HG02938 (cell line): Measurements from ENCODE around the gene MAN1C1.

Source experiments
- ATAC-seq: cut with Tn5 transposase; IDR thresholded peaks from one replicate; pipeline ENCODE4 v1.9.1; 2021; ENCODE audit warnings: mild to moderate bottlenecking, moderate library complexity; ENCODE audit not compliant: unreplicated experiment

MAN1C1 gene

DNA sequence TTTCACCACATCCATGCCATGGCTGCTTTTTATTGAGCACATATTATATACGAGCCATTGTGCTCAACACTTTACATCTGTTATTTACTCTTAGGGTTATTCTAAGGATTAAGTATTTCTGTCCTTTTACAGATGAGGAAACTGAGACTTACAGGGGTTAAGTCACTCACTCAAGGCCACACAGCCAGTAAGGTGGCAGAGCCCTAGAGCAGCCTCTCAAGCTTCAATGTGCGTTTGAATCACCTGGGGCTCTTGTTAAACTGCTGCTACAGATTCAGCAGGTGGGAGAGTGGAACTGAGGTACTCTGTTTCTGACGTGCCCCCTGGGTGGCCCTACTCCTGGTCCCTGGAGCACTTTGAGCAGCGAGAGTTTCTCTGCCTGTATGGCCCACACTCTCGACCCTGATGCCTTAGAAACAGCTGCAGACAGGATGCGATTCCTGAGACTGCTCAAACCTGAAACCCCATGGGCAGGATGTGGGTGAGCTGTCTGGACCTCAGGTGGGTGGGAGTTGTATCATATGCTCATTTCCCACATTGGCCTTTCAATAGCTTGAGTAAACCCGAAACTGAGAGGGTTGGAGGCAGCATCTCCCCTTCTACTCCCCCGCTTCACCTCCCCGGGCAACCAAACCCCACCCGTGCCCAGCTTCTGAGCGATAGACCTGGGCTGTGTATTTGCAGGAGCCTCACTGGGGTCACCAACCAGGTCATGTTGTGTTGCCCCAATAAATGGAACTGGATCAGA, 59.3 kb downstream of the MAN1C1 start:
- ATAC-seq = peak; percentile 94

DNA sequence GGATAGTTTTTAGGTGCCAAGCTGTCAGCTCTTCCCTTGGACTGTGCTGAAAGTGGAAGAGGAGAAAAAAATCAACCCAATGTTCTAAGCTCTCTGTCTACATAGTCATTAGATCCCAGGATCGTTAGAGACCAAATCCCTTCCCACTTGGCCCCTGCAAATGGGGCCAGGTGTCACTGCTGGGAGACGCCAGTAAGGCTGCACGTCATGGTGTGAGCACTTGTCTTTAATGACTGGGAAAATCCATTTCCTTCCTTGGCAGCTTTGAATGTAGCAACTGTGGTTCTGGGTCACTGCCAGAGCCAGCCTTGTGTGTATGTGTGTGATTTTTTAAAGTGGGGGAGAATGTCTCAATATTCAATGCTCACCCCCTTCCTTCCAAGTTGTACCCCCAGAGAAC, 59.9 kb downstream of the MAN1C1 start:
- ATAC-seq = peak; percentile 13

DNA sequence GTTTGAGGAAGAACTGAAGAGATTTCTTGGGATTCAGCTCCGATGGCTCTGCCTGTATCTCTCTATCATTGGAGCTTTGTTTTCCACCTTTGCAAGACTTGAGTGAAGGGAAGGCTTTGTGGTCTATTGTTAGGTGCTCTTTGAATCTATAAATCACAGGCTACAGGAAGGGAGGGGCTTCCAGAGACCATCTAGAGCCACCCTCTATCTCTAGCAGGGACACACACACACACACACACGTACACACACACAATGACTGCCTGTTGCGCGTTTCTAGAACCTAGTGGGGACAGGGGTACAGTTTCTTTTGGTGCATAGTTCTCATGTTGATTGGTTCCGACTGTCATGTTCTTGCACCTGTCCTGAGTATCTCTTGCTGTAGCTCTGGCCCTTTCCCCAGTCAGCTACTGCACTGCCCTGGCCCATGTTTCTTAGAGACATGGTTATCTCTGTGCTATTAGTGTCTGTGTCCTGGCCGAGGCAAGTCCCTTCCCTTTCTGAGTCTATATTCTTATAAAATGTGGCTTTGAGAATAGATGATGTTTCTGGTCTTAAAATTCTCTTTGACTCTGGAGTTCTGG, 60.7 kb downstream of the MAN1C1 start:
- no peak for ATAC-seq

DNA sequence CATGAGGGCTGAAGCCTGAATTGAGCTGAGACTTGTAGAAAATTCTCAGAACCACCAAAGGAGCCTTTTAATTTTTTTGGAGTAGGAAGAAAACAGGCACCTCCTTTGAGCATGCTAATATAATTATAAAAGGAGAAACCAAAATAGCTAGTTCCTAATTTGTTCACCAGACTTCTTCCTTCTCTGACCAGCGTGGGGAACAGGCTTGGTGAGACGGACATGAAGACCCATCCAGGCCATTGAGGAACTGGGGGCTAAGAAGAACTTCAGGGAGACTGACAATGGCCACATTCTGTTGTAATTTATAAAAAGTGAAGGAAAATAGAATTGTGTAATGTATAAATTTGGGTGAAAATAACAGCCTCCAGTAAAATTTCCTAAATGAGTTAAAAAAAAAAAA, 62.6 kb downstream of the MAN1C1 start:
- no peak for ATAC-seq

DNA sequence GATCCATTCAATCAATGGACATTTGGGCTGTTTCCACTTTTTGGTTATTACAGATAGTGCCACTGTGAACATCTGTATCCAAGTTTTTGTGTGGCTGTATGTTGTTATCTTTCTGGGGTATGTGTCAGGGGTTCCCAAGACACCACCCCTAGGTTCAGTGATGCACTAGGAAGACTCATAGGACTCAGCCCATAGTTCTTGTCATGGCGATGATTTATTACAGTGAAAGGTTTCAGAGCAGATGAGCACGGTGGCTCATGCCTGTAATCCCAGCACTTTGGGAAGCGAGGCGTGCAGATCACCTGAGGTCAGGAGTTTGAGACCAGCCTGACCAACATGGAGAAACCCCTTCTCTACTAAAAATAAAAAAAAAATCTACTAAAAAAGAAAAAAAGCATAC, 64.1 kb downstream of the MAN1C1 start:
- no peak for ATAC-seq

DNA sequence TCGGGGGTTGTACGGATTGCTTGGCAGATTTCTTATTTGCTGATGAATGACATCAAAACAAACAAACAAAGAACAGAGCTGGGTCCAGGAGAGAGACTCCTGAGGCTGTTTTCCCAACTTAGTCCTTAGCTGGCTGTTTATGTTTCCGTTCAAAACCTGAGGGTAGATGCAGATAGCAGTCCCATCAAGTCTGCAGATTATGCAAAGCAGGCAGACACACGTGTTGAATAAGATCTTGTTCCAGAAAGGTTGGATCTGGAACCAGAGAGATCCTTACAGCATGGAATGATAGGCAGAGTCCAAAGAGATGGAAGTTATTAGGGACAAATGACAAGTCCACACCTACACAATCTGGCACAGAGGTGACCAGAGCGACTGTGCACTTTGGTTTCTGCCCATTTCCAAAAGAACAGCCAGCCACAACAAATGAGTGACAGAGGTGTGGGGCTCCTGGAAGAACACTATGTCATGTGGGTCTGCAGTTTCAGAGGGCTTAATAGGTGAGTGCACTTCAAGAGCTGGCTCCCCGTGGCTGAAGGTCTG, 65.5 kb downstream of the MAN1C1 start:
- no peak for ATAC-seq

DNA sequence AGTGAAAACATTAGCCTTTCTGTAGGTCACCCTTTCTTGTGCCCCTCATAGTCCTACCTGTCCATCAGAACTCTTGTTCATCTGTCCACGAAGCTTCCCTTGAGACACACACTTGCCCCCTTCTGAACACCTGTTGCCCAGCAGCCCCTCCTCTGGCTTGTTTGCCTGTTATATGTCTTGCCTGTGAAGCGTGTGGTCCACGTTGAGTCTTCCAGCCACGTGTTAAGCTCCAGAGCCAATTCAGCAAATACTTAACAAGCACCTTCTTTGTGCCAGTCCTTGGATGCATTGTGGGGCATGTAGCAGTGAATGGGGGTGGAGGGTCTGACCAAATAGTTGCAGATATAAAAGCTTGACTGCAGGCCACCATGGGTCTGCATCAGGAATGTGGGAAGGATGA, 66.6 kb downstream of the MAN1C1 start:
- ATAC-seq = no peak

DNA sequence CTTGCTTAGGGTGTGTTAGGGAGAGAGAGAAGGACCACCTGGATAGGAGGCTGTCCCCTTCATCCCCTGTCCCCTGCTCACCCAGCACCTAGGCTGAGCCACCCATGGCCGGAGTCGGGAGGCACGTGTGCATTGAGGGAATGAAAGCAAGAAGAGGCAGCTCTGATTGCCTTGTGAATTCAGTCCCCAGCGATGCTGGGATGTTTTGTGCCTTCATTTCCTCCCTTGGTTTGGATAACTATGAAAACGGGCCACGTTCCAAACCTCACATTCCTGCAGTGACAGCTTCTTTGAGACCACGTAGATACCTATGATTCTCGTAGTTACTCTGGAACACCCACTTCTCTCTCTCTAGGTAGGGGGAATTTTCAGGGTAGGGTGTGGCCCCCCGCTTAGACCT, 67.1 kb downstream of the MAN1C1 start:
- no peak for ATAC-seq

DNA sequence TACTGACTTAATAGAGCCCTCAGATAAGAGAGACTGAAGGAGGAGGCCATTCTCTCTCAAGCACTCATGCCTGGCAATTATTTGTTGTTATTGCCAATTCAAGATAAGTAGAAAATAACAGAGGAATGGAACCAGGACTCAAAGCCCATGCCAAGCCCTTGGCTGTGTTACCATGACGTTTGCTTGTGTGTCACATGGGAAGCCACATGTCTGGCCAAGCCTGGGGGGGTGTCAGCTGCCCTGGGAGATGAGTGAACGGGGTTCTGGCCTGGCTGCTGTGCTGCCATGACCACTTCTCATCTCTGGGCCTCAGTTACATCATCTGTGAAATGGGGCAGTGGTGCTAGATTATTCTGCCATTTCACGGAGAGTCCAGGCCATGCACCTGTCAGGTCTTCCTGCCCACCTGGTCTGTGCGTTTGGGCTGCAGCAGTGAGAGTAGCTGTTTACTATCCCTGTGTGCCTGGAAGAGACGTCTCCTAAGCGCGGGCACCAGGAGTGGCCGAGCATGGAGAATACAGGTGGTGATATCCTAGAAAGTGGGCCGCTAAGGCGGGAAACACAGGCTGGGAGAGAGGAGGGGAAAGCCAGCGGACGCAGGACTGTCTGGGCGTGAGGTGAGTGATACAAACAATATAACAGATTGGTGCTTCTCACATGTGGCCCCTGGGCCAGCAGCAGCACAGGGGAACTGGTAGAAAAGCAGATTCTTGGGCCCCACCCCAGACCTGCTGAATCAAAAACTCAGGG, 67.8 kb downstream of the MAN1C1 start:
- no peak for ATAC-seq

DNA sequence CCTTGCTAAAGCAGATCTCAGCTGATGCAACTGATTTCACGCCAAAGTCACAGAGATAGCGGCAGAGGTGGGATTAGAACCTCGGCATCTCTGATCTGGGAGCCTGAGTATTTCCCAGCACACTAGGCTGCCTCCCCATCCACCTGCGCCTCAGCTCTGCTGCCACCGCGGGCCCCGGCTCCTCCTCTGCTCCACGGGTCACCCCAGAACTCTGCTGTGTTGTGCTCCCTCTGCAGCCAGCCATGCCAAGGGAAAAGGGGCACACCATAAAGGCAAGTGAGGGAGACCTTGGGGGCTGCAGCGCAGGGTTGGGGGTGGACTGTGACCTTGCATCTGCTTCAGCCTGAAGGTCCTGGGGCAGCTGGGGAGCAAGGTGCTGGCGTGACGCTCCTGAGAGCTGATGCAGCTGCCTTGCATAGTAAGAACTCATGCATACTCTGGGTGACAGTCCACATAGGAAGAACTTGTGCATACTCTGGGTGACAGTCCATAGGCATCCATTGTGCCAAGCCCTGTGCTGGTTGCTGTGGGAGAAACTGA, 68.7 kb downstream of the MAN1C1 start:
- no peak for ATAC-seq

DNA sequence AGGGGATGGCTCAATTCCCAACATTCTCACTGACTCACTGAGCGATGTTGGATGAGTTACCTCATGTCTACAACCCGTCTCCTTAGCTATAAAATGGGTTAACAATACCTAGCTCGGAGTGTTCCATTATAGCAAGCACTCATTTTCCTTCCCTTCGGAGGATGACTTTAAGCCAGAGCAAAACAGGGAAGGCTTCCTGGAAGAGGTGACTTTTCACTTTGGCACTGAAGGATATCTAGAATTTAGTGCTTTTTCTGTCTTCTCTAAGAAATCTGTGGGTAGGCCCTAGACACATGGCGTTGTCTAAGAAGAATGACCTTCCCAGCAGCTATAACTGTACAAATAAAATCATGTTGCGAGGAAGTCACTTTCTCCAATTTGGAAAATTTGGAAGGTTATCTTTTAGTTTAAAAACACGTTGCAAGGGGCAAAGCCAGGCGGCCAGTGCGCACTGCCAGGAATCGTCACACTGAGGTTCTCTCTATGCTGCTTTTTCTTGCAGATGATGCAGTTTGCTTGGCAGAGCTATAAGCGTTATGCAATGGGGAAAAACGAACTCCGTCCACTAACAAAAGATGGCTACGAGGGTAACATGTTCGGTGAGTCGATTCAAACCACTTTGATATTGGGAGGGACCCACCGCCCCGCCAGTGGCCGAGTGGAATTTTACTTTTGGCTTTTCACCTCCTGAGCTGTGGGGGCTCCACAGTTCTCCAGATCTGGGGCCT, 69.5 kb downstream of the MAN1C1 start:
- ATAC-seq = no peak

DNA sequence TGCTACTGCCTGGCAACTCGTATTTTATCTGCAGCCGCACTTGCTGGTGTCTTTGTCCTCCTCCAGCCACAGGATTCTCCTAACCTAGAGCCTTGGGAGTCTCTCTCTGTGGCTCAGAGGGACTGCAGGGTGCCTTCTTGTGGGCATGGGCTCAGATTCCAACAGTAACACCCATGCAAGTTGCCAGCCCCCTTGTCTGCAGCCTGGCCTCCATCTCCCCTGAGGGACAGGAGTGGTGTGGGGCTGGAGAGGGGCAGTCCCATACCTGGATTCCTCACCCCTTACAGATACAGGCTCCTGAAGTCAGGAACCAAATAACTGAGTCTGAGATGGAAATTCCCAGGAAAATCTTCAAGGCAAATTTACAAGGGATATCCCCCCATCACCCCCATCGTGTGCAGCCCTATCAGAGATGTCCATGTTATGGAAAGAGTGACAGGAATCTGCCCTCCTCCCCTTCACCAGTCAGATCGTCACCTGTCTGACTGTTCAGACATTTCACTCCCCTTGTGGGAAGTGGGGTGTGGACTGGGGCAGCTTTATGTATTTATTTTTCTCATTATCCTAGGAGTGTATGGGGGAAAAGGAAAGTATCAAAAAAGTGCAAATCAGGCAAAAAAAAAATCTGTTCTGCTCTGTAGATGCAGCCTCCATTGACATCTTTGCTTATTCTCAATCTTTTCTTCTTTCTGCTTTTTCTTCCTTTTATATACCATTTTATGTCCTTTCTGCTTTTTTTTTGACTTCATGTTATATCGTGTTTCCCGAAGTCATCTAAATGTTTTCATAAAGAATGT, 70.8 kb downstream of the MAN1C1 start:
- no peak for ATAC-seq

DNA sequence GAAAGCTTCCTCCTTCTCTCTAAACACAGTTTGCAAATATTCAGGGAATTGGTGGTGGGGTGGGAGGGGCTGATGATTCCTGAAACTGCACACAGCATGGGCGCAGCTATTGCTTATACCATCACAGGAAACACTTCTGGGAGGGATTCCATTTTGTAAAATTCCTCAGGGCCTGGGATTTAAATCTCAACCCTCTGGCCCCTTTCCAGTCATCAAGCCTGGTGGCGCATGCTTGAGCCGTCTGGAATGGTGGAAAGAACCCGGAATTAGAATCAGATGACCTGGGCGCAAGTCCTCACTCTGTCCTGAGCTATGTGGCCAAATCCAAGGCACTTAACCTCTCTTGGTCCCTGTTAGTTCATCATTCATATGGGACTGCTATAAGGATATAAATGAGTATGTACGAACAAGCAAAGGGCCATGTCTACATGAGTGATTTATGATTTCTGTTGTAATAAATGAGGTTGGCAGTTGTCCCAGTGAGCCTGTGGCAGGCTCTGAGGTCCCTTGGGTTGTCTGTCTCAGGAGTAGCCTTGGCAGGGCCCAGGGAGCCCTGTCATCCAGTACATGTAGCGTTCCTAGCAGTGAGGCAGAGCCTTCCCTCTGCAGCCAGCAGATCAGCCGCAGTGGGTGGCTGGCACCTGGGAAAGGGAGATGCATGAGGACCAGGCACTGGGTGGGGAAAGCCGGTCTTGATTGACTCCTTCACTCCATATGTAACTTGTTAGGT, 72.0 kb downstream of the MAN1C1 start:
- ATAC-seq = no peak

DNA sequence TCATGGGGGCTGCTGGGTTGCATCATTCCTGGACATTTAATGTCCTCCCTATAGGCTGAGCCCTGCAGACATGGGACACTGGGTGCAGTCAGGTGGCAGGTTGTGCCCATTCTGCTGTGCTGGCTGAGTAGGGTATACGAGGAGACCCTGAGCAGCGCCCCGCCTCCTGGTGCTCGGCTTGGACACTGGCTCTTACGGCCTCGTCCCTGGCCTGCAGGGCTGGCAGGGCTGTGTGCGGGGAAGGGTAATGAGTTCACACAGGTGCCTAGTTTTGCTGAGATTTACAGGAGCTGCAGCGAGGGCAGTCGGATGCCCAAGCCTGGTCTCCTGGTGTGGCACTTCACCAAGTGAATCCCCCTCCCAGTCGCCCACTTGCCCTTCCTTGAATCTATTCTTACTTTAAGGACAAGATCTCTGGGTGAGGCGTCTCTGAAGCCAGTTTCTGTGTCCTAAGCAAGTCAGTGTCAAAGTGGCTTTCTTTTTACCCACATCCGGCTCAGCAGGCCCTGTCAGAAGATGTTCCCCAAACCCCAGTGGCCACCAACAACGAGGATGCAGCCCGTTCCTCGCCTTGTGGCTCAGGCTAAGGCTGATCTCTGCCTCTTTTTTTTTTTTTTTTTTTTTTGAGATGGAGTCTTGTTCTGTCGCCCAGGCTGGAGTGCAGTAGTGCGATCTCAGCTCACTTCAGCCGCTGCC, 73.2 kb downstream of the MAN1C1 start:
- no peak for ATAC-seq

DNA sequence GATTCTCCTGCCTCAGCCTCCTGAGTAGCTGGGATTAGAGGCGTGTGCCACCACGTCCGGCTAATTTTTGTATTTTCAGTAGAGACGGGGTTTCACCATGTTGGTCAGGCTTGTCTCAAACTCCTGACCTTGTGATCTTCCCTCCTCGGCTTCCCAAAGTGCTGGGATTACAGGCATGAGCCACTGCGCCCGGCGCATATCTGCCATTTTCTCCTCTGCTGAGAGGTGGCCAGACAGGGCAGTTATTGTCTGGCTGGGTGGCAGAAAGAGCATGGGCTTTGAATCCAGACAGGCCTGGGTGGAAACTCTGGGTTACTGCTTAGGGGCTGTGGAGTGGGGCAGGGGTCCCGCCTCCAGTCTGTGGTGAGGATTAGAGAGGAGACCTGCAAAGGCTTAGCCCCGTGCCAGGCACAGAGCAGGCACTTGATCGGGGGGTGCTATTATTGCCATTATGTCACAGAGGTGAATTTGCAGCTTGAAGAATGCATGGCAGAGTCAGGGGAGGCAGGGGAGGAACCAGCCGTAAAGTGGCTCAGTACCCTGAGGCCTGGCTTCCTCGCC, 73.9 kb downstream of the MAN1C1 start:
- ATAC-seq = no peak

DNA sequence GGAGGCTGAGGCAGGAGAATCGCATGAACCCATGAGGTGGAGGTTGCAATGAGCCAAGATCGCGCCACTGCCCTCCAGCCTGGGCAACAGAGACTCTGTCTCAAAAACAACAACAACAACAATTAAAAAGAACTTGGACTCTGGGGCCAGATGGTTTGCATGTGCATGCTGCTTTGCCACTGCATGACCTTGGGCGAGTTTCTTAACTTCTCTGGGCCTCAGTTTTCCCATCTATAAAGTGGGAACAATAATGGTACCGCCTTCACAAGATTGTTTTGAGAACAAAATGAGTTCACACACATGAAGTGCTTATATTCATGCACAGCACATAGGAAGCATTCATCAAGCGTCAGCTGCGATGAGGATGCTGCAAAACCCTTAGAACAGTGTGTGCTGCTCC, 74.6 kb downstream of the MAN1C1 start:
- ATAC-seq = no peak

DNA sequence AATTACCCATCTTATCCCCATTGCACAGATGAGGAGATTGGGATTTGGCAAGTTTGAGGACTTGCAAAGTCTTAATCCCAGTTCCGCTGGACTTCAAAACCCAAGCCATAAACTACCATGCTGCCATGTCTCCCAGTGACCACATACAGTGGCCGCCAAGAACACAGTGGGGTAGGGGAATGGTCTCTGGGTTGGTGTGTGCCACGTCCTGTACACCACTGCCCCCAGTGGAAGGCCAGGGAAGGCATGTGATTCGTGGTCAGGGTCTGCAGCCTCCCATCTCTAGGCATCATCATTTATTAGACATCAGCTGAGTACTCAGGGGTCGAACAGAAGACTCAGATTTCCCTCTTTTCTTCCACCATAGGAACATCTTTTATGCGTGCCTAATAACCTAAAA, 76.0 kb downstream of the MAN1C1 start:
- ATAC-seq = no peak

DNA sequence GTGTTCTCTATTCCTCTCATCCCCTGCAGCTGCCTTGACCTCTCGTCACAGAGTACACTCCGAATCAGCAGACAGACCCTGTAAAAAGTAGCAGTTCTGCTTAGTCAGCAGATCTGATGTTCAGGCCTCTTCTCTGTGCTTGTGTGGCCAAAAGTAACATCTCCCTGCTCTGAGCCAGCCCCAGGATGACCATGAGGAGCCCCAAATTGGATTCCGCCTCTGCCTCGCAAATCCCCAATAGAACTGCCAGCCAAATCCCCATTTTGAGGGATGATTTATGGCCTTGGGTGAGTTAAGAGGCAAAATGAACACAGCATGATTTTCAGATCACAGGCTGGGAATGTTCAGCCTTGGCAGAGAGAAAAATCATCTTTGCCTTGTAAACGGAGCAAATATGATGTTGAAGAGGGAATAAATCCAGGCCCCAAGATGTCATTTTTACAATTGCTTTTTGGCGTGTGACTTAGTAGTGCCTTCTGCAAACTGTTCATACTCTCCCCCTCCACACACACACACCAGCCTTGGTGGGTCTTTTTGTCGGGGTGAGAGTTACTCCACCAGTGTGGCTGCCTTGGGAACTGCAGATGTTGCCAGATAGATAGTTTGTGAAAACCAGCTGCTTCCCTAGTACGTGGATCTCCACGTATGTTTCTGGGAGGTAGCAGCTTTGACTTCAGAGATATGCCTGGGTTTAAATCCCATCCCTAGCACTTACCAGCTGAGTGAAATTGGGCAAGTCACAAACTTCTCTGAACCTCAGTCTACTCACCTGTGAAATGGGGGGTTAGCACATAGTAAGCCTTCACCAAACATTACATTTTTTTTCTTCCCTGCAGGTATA, 77.8 kb downstream of the MAN1C1 start:
- ATAC-seq = no peak
